Amniotic epithelial cell (primary cell): Measurements from ENCODE around the gene KLHL12.
"Not testable (repeated sequence)": the region's sequence is repeated elsewhere in the genome, so short reads cannot be mapped to it uniquely, and the experiment has no call there.

ENCODE experiments used
- DNase-seq: peaks from one replicate; pipeline ENCODE4 v3.0.0-alpha.2; 2010; ENCODE audit warnings: low read depth

KLHL12 gene

GRCh38 chr1:202951437-202951836 is 24.4 kb upstream of the KLHL12 start:
- DNase-seq = no peak

- no peak for DNase-seq
These were observed 18.4 kb upstream of the KLHL12 start for GRCh38 chr1:202945483-202945882.

- no peak for DNase-seq
These were observed 17.4 kb upstream of the KLHL12 start for GRCh38 chr1:202944438-202944921.

- DNase-seq = no peak
These were observed 15.4 kb upstream of the KLHL12 start for GRCh38 chr1:202942426-202942825.

- no peak for DNase-seq
These were observed 14.3 kb upstream of the KLHL12 start for GRCh38 chr1:202941372-202941771.

GRCh38 chr1:202940561-202940960 is 13.5 kb upstream of the KLHL12 start:
- DNase-seq = no peak

- peak; percentile 19 for DNase-seq
These were observed 11.4 kb upstream of the KLHL12 start for GRCh38 chr1:202938287-202938925.

GRCh38 chr1:202936409-202936808 is 9.4 kb upstream of the KLHL12 start:
- DNase-seq = not testable (repeated sequence)

- no peak for DNase-seq
These were observed 8.8 kb upstream of the KLHL12 start for GRCh38 chr1:202935844-202936243.

- no peak for DNase-seq
These were observed 7.7 kb upstream of the KLHL12 start for GRCh38 chr1:202934755-202935154.

- no peak for DNase-seq
These were observed 5.4 kb upstream of the KLHL12 start for GRCh38 chr1:202932476-202932875.

GRCh38 chr1:202923533-202923932 is 3.5 kb downstream of the KLHL12 start:
- no peak for DNase-seq

GRCh38 chr1:202919615-202920014 is 7.4 kb downstream of the KLHL12 start:
- DNase-seq = no peak

- no peak for DNase-seq
These were observed 11.9 kb downstream of the KLHL12 start for GRCh38 chr1:202915146-202915545.

- DNase-seq = not testable (repeated sequence)
These were observed 14.6 kb downstream of the KLHL12 start for GRCh38 chr1:202912476-202912875.

GRCh38 chr1:202909494-202909893 is 17.5 kb downstream of the KLHL12 start:
- no peak for DNase-seq

GRCh38 chr1:202908998-202909397 is 18.0 kb downstream of the KLHL12 start:
- no peak for DNase-seq

GRCh38 chr1:202905331-202905730 is 21.7 kb downstream of the KLHL12 start:
- no peak for DNase-seq

GRCh38 chr1:202903808-202904207 is 23.2 kb downstream of the KLHL12 start:
- DNase-seq = not testable (repeated sequence)

GRCh38 chr1:202901555-202901954 is 25.5 kb downstream of the KLHL12 start:
- no peak for DNase-seq

GRCh38 chr1:202892501-202892900 is 34.5 kb downstream of the KLHL12 start:
- no peak for DNase-seq

- DNase-seq = no peak
These were observed 36.6 kb downstream of the KLHL12 start for GRCh38 chr1:202890392-202890791.

GRCh38 chr1:202888531-202889360 is 38.3 kb downstream of the KLHL12 start, which contains the start of gene RABIF:
TSS of gene RABIF (minus strand) at chr1:202889149. CDS start at chr1:202889098, 51 bp downstream.
- DNase-seq = peak; percentile 88
